Loucy (cell line): ENCODE results near the gene POLR2J.
"Not testable (repeated sequence)": the region's sequence is repeated elsewhere in the genome, so short reads cannot be mapped to it uniquely, and the experiment has no call there.

Experiments
- EZH2phosphoT487 ChIP-seq: fragments of 200-600 bp; IDR thresholded peaks from 2 replicates; pipeline ENCODE4 v1.6.1; 2018; ENCODE audit warnings: antibody characterized with exemption, mild to moderate bottlenecking, moderate library complexity, borderline replicate concordance
- TF ChIP-seq, protein P1 (sequence below): fragments of 200-600 bp; sonication (generic); conservative IDR thresholded peaks from 2 replicates; pipeline ENCODE4 v1.5.1; 2014; ENCODE audit warnings: mild to moderate bottlenecking, antibody characterized with exemption, low read length

DNA sequence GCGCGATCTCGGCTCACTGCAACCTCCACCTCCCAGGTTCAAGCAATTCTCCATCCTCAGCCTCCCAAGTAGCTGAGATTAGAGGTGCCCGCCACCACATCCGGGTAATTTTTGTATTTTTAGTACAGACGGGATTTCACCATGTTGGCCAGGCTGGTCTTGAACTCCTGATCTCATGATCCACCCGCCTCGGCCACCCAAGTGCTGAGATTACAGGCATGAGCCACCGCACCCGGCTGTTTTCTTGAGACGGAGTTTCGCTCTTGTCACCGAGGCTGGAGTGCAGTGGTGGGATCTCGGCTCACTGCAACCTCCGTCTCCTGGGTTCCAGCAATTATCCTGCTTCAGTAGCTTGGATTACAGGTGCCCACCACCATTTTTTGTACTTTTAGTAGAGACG is 19.6 kb upstream of the POLR2J start:
- TF ChIP-seq, protein P1, sequence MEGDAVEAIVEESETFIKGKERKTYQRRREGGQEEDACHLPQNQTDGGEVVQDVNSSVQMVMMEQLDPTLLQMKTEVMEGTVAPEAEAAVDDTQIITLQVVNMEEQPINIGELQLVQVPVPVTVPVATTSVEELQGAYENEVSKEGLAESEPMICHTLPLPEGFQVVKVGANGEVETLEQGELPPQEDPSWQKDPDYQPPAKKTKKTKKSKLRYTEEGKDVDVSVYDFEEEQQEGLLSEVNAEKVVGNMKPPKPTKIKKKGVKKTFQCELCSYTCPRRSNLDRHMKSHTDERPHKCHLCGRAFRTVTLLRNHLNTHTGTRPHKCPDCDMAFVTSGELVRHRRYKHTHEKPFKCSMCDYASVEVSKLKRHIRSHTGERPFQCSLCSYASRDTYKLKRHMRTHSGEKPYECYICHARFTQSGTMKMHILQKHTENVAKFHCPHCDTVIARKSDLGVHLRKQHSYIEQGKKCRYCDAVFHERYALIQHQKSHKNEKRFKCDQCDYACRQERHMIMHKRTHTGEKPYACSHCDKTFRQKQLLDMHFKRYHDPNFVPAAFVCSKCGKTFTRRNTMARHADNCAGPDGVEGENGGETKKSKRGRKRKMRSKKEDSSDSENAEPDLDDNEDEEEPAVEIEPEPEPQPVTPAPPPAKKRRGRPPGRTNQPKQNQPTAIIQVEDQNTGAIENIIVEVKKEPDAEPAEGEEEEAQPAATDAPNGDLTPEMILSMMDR: not testable (repeated sequence)
- TF ChIP-seq EZH2phosphoT487: not testable (repeated sequence)
